ENCODE data around the gene HS6ST2.

HS6ST2 gene

DNA sequence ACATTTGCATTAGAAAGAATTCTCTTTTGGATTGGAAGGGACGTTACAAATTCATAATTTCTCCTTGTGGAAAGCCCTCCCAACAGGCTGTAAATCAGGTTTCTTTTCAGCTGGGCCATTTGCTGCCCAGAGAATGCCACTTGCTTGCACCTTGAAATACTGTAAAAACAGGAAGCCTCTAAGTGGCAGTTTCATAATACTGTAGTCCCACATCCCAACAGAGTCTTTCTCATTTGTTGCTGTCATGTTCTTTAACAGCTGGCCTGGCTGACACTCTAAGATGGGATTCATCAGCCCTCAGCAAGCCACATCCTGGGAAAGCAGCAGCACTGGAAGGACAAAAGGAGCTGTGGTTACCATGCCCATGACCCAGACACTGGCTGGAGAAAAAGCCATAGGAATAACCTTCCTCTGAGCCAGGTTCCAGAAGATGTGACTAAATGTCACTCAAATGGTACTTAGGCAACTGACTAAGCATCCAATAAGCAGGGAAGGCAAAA is 247.7 kb downstream of the HS6ST2 start:
- no peak for DNase-seq
- H3K4me3 ChIP-seq (ENCODE audit: insufficient read depth, low read depth, low read length, poor library complexity, severe bottlenecking): no peak overlapping the region
- H3K36me3 ChIP-seq (ENCODE audit: control insufficient read depth, insufficient read depth, low read length): no peaks in the 10 kb centered on the region
- no peaks in the 10 kb centered on the region for H3K9me3 ChIP-seq (ENCODE audit: control insufficient read depth, low read length)
- no peaks in the 10 kb centered on the region for H3K4me1 ChIP-seq (ENCODE audit: control insufficient read depth, insufficient read depth, low read length, poor library complexity, severe bottlenecking)
- H3K27me3 ChIP-seq (replicated peaks; ENCODE audit: control insufficient read depth, insufficient read depth, low read length, poor library complexity, severe bottlenecking): no peaks in the 10 kb centered on the region
- no peak overlapping the region for H3K27ac ChIP-seq (ENCODE audit: insufficient read depth, low read length, poor library complexity, severe bottlenecking)

DNA sequence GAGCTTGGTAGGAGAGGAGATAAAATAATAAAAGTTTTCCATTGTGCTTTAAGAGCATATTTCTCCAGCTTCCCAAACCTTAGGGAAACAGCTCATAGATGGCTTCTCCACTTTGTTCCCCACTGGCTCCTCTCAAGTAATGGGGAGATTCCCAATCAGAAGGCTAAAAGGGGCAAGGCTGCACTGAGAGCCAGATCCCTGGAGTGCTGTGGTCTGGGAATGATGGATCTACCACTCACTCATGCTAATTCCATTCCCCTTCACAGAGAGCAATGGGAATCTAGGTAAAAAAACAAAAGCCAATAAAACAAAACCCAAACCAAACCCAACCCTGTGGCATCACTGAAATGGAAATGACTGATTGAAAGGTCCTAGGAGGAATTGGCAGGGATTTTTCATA is 249.9 kb downstream of the HS6ST2 start:
- no peaks in the 10 kb centered on the region for H3K9me3 ChIP-seq (ENCODE audit: control insufficient read depth, low read length)
- no peaks in the 10 kb centered on the region for H3K4me1 ChIP-seq (ENCODE audit: control insufficient read depth, insufficient read depth, low read length, poor library complexity, severe bottlenecking)
- H3K27ac ChIP-seq (ENCODE audit: insufficient read depth, low read length, poor library complexity, severe bottlenecking): no peak overlapping the region
- no peaks in the 10 kb centered on the region for H3K27me3 ChIP-seq (replicated peaks; ENCODE audit: control insufficient read depth, insufficient read depth, low read length, poor library complexity, severe bottlenecking)
- no peak for DNase-seq
- no peaks in the 10 kb centered on the region for H3K36me3 ChIP-seq (ENCODE audit: control insufficient read depth, insufficient read depth, low read length)
- no peak overlapping the region for H3K4me3 ChIP-seq (ENCODE audit: insufficient read depth, low read depth, low read length, poor library complexity, severe bottlenecking)

DNA sequence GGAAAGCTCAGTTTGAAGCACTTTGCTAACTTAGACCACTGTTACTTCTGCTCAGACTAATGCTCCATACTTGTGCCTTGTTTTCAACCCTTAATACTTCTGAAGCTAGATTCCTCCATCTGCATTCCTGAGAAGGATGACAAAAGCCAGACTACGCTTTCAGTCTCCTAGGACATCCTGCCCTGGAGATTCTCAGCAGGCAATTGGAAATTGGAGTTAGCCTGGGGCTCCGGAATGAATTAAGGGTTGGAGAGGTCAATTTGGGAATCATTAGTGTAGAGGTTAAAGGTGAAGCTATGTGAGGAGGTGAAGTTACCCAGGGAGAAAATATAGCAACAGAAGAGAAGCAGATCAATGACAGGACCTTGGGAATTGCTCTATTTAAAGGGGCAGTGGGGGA is 253.7 kb downstream of the HS6ST2 start:
- DNase-seq: no peak
- H3K27me3 ChIP-seq (replicated peaks; ENCODE audit: control insufficient read depth, insufficient read depth, low read length, poor library complexity, severe bottlenecking): no peaks in the 10 kb centered on the region
- no peak overlapping the region for H3K27ac ChIP-seq (ENCODE audit: insufficient read depth, low read length, poor library complexity, severe bottlenecking)
- H3K9me3 ChIP-seq (ENCODE audit: control insufficient read depth, low read length): no peaks in the 10 kb centered on the region
- H3K4me3 ChIP-seq (ENCODE audit: insufficient read depth, low read depth, low read length, poor library complexity, severe bottlenecking): no peak overlapping the region
- H3K36me3 ChIP-seq (ENCODE audit: control insufficient read depth, insufficient read depth, low read length): no peaks in the 10 kb centered on the region
- H3K4me1 ChIP-seq (ENCODE audit: control insufficient read depth, insufficient read depth, low read length, poor library complexity, severe bottlenecking): no peaks in the 10 kb centered on the region

DNA sequence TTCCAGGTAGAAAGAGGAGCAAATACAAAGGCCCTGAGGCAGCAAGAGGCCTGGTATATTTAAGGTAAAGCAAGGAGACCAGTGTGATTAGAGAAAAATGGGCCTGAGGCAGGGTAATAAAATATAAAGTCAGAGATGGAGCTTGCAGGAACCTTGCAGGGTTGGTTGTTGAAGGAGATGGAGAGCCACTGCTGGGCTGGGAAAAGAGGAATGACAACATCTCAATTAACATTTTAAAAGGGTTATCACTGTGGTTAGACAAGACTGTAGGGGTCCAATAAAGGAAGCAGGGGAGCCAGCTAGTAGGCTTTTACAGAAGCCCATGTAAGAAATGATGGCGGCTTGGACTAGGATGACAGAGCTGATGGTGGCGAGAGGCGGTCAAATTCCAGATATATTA is 264.0 kb downstream of the HS6ST2 start:
- H3K27ac ChIP-seq (ENCODE audit: insufficient read depth, low read length, poor library complexity, severe bottlenecking): no peak overlapping the region
- no peaks in the 10 kb centered on the region for H3K4me1 ChIP-seq (ENCODE audit: control insufficient read depth, insufficient read depth, low read length, poor library complexity, severe bottlenecking)
- H3K36me3 ChIP-seq (ENCODE audit: control insufficient read depth, insufficient read depth, low read length): no peaks in the 10 kb centered on the region
- H3K27me3 ChIP-seq (replicated peaks; ENCODE audit: control insufficient read depth, insufficient read depth, low read length, poor library complexity, severe bottlenecking): no peaks in the 10 kb centered on the region
- no peak overlapping the region for H3K4me3 ChIP-seq (ENCODE audit: insufficient read depth, low read depth, low read length, poor library complexity, severe bottlenecking)
- DNase-seq: no peak
- no peaks in the 10 kb centered on the region for H3K9me3 ChIP-seq (ENCODE audit: control insufficient read depth, low read length)

DNA sequence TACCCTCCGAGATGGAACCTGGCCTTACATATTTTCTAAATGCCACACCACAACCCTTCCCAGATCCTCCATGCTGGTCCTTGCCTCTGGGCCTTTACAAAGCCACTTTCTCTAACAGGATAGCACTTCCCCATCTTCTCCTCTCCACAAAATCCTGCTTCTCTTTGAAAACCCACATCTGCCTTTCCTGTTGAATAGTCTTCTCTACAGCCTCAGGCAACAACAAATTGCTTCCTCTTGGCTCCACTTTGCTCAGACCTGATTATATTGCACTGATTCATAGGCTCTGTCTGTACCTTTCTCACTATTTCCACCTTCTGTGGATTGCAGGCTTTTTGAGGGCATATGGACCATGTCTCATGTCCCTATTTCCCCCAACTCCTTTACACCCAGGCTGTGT is 265.9 kb downstream of the HS6ST2 start:
- Histone ChIP-seq H3K4me1 (ENCODE audit: control insufficient read depth, insufficient read depth, low read length, poor library complexity, severe bottlenecking) (no peaks in the 10 kb centered on the region), H3K27me3 (replicated peaks; ENCODE audit: control insufficient read depth, insufficient read depth, low read length, poor library complexity, severe bottlenecking) (no peaks in the 10 kb centered on the region), H3K9me3 (ENCODE audit: control insufficient read depth, low read length) (no peaks in the 10 kb centered on the region), H3K36me3 (ENCODE audit: control insufficient read depth, insufficient read depth, low read length) (no peaks in the 10 kb centered on the region), H3K4me3 (ENCODE audit: insufficient read depth, low read depth, low read length, poor library complexity, severe bottlenecking) (no peak overlapping the region), H3K27ac (ENCODE audit: insufficient read depth, low read length, poor library complexity, severe bottlenecking) (no peak overlapping the region)
- no peak for DNase-seq

DNA sequence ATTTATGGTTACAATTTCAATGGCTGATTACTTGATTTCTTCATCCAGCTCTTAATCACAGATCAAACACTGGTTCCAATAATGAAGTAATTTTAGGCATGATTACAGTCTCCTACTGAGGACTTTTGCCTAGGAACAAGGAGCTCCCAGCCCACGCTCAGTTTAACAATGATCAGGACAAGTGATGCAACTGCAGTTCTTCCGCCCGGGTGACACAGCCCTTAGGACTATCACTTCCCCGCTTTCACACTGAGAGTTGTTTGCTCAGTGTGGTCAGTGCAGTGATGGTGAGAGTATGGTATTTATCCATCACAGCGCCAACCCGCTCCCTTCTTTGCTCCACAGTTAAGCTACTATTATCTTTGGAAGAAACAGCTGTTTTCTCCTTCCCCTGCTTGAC is 266.4 kb downstream of the HS6ST2 start:
- no peak overlapping the region for H3K4me3 ChIP-seq (ENCODE audit: insufficient read depth, low read depth, low read length, poor library complexity, severe bottlenecking)
- H3K36me3 ChIP-seq (ENCODE audit: control insufficient read depth, insufficient read depth, low read length): no peaks in the 10 kb centered on the region
- H3K9me3 ChIP-seq (ENCODE audit: control insufficient read depth, low read length): no peaks in the 10 kb centered on the region
- no peaks in the 10 kb centered on the region for H3K27me3 ChIP-seq (replicated peaks; ENCODE audit: control insufficient read depth, insufficient read depth, low read length, poor library complexity, severe bottlenecking)
- no peak for DNase-seq
- no peaks in the 10 kb centered on the region for H3K4me1 ChIP-seq (ENCODE audit: control insufficient read depth, insufficient read depth, low read length, poor library complexity, severe bottlenecking)
- H3K27ac ChIP-seq (ENCODE audit: insufficient read depth, low read length, poor library complexity, severe bottlenecking): no peak overlapping the region

DNA sequence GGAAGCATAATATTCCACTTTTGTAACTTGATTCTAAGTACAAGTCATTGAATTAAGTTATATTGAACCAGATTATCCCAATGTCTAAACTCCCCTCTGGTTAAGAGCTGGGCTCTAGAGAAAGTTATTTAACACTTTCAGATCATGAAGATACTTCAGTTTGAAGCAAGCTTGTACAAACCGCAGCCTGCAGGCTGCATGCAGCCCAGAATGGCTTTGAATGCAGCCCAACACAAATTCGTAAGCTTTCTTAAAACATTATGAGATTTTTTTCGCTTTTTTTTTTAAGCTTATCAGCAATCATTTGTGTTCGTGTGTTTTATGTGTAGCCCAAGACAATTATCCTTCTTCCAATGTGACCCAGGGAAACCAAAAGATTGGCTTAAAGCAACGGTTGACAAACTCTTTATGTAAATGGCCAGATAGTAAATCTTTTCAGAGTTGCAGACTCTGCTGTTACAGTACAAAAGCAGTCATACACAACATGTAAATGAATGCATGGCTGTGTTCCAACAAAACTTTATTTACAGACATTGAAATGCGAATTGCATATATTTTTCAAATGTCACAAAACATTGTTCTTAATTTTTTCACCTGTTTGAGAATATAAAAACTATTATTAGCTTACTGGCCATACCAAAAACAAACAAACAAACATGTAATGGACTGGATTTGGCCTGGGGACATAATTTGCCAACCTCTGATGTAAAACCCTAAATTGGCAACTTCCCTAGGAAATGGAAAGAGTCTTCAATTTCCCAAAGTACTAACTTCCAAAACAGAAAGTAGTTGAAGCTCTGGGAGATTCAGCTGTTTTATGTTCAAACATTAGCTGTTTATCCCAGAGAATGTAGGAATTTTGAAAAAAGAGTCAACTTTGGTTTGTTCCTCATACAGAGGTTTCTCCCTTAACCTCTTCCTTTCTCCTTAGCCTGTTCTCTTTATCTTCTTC is 268.5 kb downstream of the HS6ST2 start:
- no peaks in the 10 kb centered on the region for H3K36me3 ChIP-seq (ENCODE audit: control insufficient read depth, insufficient read depth, low read length)
- H3K4me3 ChIP-seq (ENCODE audit: insufficient read depth, low read depth, low read length, poor library complexity, severe bottlenecking): no peak overlapping the region
- no peak overlapping the region for H3K27ac ChIP-seq (ENCODE audit: insufficient read depth, low read length, poor library complexity, severe bottlenecking)

DNA sequence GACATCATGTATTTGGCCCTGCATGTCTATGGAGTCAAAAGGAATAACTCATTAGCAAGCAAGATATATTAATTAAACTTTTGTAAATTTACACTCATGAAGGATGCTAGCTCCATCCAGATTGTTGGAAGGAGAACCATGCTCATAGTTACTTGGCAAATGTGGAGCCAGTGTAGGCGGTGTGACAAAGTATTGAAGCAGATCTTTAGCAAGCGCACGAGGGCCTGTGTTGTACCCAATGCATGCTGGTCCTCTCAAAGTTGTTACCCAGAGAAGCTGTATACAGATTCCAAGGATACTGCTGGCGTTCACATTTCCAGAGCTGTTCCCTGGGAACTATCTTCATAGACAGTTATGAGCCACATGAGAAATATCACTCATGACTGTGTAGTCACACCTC is 273.2 kb downstream of the HS6ST2 start:
- no peak overlapping the region for H3K27ac ChIP-seq (ENCODE audit: insufficient read depth, low read length, poor library complexity, severe bottlenecking)
- no peak for DNase-seq
- no peaks in the 10 kb centered on the region for H3K36me3 ChIP-seq (ENCODE audit: control insufficient read depth, insufficient read depth, low read length)
- H3K27me3 ChIP-seq (replicated peaks; ENCODE audit: control insufficient read depth, insufficient read depth, low read length, poor library complexity, severe bottlenecking): no peaks in the 10 kb centered on the region
- no peak overlapping the region for H3K4me3 ChIP-seq (ENCODE audit: insufficient read depth, low read depth, low read length, poor library complexity, severe bottlenecking)
- H3K9me3 ChIP-seq (ENCODE audit: control insufficient read depth, low read length): no peaks in the 10 kb centered on the region
- H3K4me1 ChIP-seq (ENCODE audit: control insufficient read depth, insufficient read depth, low read length, poor library complexity, severe bottlenecking): no peaks in the 10 kb centered on the region

More for the DNA sequence above, 268.5 kb downstream of the HS6ST2 start:
- H3K9me3 ChIP-seq (ENCODE audit: control insufficient read depth, low read length): no peaks in the 10 kb centered on the region
- no peaks in the 10 kb centered on the region for H3K27me3 ChIP-seq (replicated peaks; ENCODE audit: control insufficient read depth, insufficient read depth, low read length, poor library complexity, severe bottlenecking)
- no peaks in the 10 kb centered on the region for H3K4me1 ChIP-seq (ENCODE audit: control insufficient read depth, insufficient read depth, low read length, poor library complexity, severe bottlenecking)
- no peak for DNase-seq

DNA sequence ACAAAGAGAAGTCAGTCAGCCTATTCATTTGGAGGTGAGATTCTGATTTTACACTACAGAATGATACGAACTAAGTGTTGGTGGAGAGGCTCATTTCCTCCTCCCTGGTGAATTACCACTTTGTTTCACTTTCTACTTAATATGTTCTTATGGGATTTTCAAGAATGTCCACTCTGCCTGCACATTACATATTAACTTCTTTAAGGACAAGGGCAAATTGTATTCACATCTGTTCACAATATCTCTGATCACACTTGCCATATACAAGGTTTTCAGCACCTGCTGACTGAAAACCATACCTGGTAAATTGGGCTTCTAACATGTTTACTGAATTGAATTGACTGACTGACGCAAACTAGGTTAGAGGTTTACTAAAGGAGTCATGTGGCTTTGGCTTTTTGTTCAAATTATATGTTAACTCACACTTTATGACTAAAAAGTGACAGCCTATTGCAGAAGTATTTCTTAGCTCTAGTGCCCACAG is 281.2 kb downstream of the HS6ST2 start:
- H3K27me3 ChIP-seq (replicated peaks; ENCODE audit: control insufficient read depth, insufficient read depth, low read length, poor library complexity, severe bottlenecking): no peaks in the 10 kb centered on the region
- H3K9me3 ChIP-seq (ENCODE audit: control insufficient read depth, low read length): no peaks in the 10 kb centered on the region
- H3K36me3 ChIP-seq (ENCODE audit: control insufficient read depth, insufficient read depth, low read length): no peaks in the 10 kb centered on the region
- no peaks in the 10 kb centered on the region for H3K4me1 ChIP-seq (ENCODE audit: control insufficient read depth, insufficient read depth, low read length, poor library complexity, severe bottlenecking)
- DNase-seq: no peak
- no peak overlapping the region for H3K4me3 ChIP-seq (ENCODE audit: insufficient read depth, low read depth, low read length, poor library complexity, severe bottlenecking)
- H3K27ac ChIP-seq (ENCODE audit: insufficient read depth, low read length, poor library complexity, severe bottlenecking): no peak overlapping the region

DNA sequence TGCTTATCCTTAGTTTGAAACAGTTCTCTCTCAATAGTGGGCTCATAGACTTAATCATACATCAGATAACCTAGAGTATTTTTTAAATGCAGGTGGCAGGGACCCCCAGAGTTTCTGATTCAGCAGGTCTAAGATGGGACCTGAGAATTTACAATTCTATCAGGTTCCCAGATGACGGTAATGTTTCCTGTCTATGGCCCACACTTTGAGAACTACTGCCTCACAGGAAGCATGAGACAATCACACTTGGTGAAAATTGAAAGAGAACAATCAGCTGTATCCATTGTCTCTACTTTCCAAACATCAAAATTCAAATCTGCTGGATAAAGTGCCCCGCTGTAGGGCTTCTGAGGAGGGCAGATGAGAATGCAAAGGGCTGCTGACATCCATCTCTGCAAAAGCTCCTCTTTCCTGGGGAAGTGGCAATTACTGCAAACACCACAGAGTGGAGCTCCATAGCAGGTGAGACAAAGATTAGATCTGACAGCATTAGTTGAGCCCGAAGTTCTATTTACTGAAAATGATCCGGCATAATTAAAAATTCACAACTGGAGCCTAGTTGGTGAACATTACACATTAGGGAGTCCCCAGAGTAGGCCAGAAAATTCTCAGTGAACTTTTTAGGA is 281.8 kb downstream of the HS6ST2 start:
- no peaks in the 10 kb centered on the region for H3K36me3 ChIP-seq (ENCODE audit: control insufficient read depth, insufficient read depth, low read length)
- H3K9me3 ChIP-seq (ENCODE audit: control insufficient read depth, low read length): no peaks in the 10 kb centered on the region
- no peak overlapping the region for H3K4me3 ChIP-seq (ENCODE audit: insufficient read depth, low read depth, low read length, poor library complexity, severe bottlenecking)
- H3K27me3 ChIP-seq (replicated peaks; ENCODE audit: control insufficient read depth, insufficient read depth, low read length, poor library complexity, severe bottlenecking): no peaks in the 10 kb centered on the region
- no peak overlapping the region for H3K27ac ChIP-seq (ENCODE audit: insufficient read depth, low read length, poor library complexity, severe bottlenecking)
- no peak for DNase-seq
- H3K4me1 ChIP-seq (ENCODE audit: control insufficient read depth, insufficient read depth, low read length, poor library complexity, severe bottlenecking): no peaks in the 10 kb centered on the region

Data from effector memory CD4-positive, alpha-beta T cell (primary cell).